HG03108 (cell line): Measurements from ENCODE around the gene RNF169.
"Not testable (repeated sequence)": the region's sequence is repeated elsewhere in the genome, so short reads cannot be mapped to it uniquely, and the experiment has no call there.

Experiments
- ATAC-seq: cut with Tn5 transposase; IDR thresholded peaks from one replicate; pipeline ENCODE4 v1.9.1; 2021; ENCODE audit warnings: moderate library complexity; ENCODE audit not compliant: unreplicated experiment

RNF169 gene

GRCh38 chr11:74818283-74818946, 69.8 kb downstream of the RNF169 start:
- ATAC-seq, result no peak

- ATAC-seq, result no peak
These were observed 70.8 kb downstream of the RNF169 start for GRCh38 chr11:74819400-74819799.

GRCh38 chr11:74820763-74821162, 72.1 kb downstream of the RNF169 start:
- no peak for ATAC-seq

GRCh38 chr11:74822170-74822569, 73.5 kb downstream of the RNF169 start:
- ATAC-seq, result no peak

GRCh38 chr11:74824285-74824982, 75.8 kb downstream of the RNF169 start:
- no peak for ATAC-seq

- not testable (repeated sequence) for ATAC-seq
These were observed 76.9 kb downstream of the RNF169 start for GRCh38 chr11:74825596-74825995.

- ATAC-seq, result no peak
These were observed 78.3 kb downstream of the RNF169 start for GRCh38 chr11:74826901-74827300.

GRCh38 chr11:74837191-74837590, 88.5 kb downstream of the RNF169 start:
- ATAC-seq, result no peak

GRCh38 chr11:74838188-74838587, 89.5 kb downstream of the RNF169 start:
- no peak for ATAC-seq

- ATAC-seq, result no peak
These were observed 90.8 kb downstream of the RNF169 start for GRCh38 chr11:74839446-74839845.

- ATAC-seq, result no peak
These were observed 91.3 kb downstream of the RNF169 start for GRCh38 chr11:74839971-74840370.

GRCh38 chr11:74840486-74840885, 91.8 kb downstream of the RNF169 start:
- no peak for ATAC-seq

- no peak for ATAC-seq
These were observed 94.3 kb downstream of the RNF169 start for GRCh38 chr11:74842967-74843366.

GRCh38 chr11:74844072-74844471, 95.4 kb downstream of the RNF169 start:
- no peak for ATAC-seq

GRCh38 chr11:74844865-74845264, 96.2 kb downstream of the RNF169 start:
- ATAC-seq, result no peak

- ATAC-seq, result no peak
These were observed 97.4 kb downstream of the RNF169 start for GRCh38 chr11:74845978-74846517.

GRCh38 chr11:74846770-74847169, 98.1 kb downstream of the RNF169 start:
- no peak for ATAC-seq

GRCh38 chr11:74847395-74847794, 98.7 kb downstream of the RNF169 start:
- ATAC-seq, result no peak

- no peak for ATAC-seq
These were observed 99.2 kb downstream of the RNF169 start for GRCh38 chr11:74847895-74848294.

GRCh38 chr11:74849525-74850391, 101.1 kb downstream of the RNF169 start:
- ATAC-seq, result no peak

- no peak for ATAC-seq
These were observed 104.6 kb downstream of the RNF169 start for GRCh38 chr11:74853223-74853622.
